Midbrain (tissue), 1 donor: ENCODE results near the gene PRSS38.

Source experiments
- DNase-seq: peaks from one replicate; lab custom pipeline; 2025; lab: John Stamatoyannopoulos, UW

The PRSS38 gene

DNA sequence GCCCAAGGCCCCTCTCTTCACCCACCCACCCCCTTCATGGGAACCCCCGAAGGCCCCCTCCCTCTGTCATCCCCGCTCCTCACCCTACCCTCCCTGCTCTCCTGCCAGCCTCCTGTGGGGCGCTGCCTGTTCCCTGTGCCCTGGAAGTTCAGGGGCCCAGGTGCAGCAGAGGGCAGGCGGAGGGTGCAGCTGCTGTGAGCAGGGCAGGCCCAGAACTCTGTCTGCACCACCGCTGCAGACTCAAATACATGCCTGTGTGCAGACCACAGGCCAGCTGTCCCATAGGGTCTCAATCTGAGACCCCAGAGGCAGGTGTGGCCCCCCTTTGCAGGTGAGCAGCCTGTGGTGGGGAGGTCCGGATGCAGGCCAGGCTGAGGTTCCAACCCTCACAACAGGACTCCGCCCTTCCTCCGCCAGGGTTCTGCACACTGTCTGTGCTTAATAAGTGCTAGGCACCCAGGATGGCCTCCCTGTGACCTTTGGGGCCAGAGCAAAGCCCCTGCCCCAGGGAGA lies 69.7 kb downstream of the PRSS38 start:
- DNase-seq = no peak

DNA sequence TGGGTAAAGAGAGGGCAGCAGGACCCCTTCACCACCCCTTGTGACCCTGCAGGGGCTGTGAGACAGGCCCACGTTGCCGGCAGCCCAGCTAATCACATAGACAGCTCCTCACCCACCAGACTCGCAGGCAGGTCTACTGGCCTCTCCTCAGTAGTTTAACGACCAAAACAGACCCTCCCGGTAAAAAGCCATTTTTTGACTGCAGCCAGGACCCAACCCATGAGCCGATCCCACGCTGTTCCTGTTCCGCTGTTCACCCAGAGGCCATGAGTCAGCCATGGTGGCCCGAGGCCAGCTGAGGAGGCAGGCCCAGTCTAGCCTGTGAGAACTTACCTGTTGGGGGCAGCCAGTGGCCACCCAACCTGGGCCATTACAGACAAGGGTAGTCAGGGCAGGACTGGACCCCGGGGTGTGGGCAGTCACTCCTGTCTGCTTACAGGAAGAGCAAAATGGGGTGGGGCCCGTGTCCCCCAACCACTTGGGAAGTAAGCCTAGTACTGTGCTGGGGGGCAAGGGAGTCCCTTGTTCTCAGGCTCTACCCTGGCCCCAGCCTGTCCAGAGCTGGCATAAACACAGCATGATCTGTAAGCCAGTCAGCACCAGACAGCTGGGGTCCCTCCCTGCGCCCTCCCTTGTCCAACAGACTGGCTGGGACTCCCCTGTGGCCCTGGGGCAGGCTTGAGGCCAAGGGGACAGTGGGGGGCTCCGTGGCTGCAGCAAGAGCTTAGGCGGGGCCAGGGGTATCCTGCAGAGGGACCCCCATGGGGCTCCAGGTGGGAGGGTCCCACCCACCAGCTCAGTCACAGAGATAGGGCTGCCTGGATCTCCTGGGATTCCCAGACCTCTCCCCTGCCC lies 70.4 kb downstream of the PRSS38 start:
- DNase-seq = no peak

DNA sequence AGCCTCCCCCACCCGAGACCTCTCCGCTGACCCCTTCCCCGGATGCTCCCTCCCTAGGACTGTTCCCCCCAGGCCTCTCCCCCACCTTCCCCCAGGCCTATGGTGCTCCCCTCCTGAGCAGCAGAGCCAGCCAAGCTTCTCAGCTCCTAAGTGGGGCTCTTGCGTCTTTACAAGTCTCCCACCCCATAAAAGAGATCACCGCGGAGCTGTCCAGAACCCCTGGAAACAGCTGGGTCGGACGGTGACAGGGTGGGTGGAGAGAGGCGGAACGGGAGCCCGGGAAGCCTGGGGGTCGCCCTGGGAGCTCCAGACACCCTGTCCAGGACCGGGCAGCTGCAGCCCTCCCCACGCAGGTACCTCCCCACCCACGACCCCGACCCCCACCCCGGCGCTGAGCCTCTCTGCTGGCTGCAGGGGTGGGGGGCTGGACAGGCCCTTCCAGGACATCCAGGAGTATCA lies 71.1 kb downstream of the PRSS38 start:
- DNase-seq = no peak

DNA sequence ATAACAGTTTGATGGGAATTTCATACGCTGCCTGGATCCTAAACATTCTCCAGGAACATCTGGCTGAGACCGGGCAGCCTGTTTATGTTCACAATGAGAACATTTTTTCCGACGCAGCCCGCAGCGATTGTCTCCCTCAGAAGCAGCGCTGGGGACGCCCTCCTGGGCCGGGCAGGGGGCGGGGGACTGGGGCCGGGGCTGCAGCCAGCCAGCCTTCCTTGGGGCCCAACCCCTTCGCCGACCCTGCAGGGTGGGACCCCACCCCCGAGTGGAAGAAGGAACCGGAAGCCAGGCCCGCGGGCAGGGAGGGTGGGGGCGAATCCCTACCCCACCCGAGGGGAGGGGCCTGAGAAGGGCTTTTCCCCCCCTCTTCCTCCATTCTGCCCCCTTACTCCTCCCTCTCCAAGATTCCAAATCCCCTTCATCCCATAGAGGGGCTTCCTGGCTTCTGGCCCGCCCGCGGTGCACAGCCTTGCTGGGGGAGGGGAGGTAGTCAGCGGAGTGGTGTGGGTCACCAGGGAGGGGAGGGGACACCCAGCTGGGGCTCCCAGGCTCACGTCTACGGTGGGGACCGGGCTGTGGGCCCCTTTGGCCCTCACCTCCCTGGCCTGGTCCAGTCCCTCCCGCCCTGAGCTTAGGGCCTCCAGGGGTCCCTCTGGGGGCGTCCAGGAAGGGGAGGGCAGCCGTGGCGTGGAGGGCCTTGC lies 71.7 kb downstream of the PRSS38 start:
- no peak for DNase-seq

DNA sequence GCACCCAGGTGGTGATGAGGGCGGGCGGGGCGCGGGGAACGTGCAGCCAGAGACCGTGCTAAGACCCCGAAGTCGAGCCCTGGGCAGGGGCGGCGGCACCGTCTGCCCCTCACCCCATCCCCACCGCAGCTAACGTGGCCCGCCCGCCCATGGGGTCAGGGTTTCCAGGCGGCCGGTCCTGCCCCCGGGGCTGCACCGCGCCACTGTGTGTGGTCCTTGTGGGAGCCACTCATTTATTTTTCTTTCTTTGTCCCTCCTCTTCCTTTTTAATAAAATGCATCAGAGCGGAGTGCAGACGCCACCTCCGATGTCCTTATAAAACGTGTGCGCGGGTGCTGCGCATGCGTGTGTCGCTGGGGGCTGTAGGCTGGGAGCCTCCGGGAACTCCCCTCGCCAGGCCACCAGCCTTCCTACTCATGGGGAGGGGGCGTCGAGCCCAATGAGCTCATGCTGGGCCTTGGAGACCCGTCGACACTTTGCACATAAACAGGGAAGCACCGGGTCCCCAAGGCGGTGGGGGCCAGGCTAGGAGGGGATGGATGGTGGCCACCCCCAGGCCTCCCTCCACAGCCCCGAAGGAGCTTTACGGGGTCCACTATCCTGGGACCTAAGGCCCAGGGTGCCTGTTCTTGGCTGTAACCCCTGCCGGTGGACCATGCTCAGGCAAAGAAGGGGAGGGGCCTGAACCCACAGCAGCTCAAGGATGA lies 72.4 kb downstream of the PRSS38 start:
- DNase-seq = no peak

DNA sequence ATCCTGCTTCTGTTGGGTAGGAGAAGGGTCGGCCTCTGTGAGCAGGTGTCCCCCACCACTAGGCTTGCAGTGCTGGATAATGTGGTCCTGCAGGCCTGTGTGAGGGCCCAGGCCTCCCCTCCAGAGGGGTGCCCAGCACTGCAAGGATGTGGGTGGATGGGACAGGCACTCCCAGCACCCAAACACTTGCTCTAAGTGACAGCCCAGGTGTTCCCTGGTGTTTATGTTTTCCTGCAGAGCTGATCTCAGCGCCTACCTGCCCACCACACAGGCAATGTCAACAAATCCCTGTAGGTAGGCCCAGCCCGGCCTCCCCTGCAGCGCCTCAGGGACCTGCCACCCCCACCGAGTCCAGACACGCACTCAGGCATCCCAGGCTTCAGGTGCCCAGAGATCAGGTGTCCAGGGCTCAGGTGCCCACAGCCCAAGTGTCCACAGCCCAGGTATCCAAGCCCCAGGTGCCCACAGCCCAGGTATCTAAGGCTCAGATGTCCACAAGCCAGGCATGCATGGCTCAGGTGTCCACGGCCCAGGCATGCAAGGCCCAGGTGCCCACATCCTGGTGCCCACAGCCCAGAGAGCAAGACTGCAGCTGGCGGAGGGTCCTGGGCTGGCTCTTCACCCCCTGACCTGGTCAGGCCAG lies 73.0 kb downstream of the PRSS38 start:
- DNase-seq = no peak

DNA sequence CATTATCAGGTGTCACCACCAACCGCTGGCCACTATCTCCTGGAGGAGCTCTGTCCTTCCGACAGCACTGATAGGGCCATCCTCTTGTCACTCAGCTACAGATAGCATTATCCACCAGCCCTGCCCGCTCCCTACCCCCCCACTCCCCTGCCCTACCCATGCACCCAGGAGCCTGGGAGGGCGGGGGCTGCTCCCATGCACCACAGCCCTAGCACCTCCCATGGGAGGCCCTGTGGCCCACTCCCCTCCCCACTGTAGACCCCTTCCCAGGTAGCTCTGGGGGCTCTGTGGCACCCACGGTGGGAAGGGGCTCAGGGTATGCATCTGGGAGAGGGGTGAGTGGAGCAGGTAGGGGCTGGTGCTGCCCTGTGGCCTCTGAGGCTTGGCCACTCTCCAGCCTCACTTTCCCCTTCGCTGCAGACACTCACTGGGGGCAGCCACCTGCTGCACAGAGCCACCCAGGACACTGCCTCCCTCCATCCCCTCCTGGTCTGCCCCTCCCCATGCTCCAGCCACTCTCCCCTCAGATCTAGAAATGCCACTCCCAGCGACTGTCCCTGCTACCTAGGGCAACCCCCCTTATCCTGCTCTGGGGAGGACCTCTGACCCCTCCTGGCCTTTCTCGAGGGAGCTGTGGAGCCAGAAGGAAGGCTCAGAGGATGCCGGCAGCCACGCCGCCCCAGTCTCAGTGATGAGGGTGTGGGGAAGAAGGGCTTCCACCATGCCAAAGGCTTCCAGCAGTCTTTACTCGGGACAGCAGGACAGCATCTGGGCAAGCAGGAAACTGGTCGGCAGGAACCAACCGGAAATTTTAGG lies 73.8 kb downstream of the PRSS38 start:
- no peak for DNase-seq

DNA sequence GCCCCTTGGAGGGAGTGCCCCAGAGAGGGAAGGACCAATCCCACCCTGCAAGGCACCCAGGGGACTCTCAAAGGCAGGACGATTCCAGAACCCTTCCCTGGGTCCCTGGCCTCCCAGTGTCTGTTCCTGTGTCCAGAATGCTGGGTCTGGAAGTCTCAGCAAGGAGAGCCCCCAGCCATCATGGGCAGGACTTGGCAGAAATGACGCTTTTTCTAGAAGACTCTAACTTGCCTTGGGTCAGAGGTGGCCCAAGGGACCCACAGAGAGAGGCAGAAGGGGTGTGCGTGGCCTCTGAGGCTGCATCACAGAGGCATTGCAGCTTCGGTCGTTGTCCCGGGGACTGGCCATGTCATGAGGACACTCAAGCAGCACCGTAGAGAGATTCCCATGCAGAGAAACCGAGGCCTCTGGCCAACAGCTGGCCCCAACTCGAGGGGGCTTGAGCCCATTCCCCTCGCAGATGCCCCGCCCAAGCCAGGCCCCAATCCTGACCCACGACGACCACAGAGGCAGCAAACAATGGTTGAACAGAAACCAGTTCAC lies 74.5 kb downstream of the PRSS38 start:
- DNase-seq = no peak

DNA sequence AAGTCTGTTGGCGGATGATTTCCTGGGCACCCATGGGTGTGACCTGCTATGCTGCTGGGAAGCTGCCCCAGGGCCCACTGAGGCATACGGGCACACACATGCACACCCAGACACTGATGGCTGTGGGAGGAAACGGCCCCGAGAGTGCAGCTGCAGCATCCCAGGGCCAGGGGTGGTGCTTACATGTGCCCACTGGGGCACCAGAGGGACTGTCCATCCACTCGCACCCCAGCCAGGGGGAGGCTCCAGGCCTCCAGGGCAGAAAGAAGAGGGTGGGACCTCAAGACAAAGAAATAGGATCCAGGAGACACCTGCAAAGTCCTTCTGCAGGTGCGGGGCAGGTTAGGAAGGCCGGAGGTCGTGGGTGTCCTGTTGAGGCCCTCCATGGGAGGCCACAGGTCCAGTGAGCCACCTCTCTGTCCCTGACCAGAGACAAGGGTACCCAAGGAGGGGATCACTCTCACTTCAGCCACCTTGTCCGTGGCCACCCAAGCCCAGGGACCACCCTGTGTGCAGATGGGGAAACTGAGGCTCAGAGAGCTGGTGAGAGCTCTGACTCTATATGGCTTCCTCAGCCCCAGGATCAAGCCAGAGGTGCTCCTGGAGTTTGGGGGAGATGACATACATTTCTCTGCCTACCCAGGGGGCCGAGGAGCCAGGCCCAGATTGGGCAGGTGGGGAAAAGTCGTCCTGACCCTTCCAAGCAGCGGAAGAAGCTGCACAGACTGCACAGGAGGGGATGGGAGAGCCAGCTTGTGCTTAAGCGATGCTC lies 75.2 kb downstream of the PRSS38 start:
- DNase-seq = no peak

DNA sequence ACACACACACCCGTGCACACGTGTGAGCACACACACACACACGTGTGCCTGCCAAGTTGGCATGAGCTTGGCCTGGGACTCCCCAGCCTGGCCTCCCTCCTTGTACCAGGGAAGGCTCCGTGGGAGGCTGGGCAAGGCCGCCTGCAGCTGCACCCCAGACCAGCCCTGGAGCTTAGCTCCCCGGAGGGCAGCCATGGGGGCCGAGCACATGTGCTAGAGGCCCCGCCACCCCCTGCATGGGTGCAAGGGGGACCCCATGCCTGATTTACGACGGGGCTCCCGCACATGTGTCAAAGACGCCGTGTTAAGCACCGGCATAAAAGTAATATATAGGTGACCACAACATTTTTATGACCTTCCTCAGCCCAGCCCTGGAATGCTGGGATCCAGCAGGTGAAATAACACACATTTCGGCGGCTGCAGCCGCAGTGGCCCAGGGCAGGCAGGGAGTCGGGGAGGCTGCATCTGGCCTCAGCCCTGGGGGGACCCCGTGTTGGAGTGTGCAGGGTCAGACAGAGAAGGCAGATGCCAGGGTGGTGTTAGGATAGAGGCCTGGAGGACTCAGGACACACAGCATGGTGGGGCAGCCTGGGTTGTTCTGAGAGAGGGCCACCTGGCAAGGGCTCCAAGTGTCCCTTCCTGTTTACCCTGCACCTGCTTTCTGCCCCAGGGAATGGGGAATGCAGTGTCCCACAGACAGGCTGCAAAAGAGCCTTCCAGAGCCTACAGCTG lies 75.9 kb downstream of the PRSS38 start:
- no peak for DNase-seq

DNA sequence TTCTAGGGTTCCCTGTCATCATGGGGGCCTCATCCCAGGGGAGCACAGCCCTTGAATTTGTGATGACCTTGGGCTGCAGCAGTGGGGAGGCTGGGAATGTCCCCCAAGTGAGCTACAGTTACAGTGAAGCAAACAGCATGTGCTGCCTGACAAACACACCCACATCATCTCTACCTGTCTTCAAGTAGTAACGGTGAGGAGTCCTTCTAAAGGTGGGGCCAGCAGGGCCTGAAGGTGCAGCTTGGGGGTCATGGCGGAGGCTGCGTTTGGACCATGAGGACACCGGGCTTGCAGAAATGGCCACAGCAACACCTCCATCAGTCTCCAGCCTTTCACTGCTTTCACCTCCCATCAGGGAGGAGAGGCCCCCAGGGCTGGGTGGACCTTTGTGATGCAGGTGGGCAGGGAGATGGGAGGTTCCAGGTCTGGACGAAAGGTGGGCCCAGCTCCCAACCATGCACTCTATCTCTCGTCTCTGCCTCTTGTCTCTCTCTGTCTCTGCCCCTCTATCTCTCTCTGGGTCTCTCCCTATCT lies 76.5 kb downstream of the PRSS38 start:
- no peak for DNase-seq

DNA sequence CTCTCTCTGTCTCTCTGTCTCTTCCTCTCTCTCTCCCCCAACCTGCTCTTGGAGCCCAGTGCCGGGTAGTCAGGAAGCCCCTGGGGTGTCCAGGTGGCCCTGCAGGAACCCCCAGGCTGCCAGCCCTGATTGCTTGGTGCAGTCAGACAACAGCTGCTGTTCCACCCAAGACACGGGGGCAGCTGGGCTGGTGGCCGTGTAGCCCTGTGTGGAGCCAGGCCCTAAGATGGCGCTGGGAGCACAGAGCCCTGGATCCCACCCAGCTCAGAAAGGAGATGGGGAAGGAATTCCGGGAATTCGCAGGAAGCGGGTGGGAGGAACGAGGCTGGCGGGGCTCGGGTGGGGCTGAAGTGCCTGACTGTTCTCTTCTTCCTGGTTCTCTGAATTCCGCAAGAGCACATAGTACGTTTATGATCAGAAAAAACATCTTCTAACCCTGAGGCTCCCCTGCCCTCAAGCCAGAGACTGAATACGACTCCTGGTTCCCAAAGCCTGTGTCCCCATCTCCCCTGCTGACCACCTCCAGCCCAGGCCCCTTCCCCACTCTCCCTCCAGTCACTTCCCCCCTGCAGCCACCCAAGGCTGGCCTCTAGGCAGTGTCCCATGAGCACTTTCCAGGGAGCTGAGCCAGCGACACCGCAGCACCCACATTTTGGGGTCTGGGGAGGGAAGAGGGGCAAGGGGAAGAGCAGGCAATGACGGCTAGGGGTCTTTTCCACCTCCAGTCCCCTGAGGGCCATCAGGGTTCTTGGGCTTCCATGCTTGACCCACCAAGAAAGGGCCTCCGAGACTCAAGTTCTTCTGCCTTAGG lies 77.2 kb downstream of the PRSS38 start:
- DNase-seq = no peak

DNA sequence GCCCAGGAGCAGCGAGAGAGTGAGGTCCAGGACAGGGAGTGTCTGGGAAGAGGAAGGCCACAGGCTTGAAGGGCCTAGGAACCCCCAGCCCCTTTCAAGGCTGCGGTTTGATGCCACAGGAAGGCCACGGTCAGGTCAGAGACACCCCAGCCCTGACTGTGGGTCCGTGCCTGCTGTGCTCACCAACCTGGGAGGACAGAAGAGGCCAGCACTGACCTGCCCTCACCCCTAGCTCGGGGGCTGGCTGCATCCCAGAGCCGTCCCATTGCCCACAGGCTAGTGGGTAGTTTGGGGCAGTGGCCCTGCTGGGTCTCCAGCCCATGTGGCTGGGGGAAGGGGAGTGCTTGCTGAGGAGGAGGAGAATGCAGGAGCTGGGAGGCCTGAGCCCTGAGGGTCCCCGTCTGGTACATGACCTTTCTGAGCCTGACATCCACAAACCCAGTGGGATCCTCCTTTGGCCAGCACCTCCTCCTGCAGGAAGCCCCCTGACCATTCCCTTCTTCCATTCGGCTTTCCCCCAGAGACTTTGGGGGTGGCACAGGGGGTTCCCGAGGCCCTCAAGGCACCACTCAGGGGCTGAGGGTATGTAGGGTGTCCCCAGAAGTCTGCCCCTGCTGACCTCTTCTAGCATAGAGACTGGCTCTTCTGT lies 77.9 kb downstream of the PRSS38 start:
- no peak for DNase-seq

DNA sequence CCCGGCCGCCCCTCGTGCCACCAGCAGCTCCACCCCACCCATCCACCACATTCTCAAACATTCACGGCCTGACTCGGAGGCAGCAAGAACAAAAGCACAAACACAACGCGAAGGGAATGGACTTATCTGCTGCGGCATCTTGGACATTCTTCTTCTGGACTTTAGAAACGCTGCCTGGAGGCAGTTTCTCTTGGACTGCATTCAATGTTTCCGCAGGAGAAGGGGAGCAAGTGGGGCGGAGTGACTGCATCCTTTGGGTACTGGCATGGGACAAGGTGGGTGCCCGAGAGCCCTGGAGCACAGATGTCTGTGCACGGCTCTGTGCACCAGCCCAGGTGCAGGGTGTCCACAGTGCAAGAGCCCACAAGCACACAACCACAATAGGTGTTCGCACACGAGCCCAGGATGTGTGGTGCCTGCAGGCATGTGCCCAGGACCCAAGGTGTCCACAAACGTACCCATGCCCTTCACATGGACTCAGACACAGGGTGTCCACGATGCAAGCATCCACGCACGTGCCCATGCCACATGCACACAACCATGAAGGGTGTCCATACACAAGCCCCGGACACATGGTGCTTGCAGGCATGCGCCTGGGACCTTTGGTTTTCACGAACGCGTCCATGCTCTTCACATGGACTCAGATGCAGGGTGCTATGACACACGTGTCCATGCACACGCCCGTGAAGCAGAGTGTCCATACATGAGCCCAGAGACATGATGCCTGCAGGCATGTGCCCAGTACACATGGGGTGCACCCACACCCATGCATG lies 78.7 kb downstream of the PRSS38 start:
- no peak for DNase-seq

DNA sequence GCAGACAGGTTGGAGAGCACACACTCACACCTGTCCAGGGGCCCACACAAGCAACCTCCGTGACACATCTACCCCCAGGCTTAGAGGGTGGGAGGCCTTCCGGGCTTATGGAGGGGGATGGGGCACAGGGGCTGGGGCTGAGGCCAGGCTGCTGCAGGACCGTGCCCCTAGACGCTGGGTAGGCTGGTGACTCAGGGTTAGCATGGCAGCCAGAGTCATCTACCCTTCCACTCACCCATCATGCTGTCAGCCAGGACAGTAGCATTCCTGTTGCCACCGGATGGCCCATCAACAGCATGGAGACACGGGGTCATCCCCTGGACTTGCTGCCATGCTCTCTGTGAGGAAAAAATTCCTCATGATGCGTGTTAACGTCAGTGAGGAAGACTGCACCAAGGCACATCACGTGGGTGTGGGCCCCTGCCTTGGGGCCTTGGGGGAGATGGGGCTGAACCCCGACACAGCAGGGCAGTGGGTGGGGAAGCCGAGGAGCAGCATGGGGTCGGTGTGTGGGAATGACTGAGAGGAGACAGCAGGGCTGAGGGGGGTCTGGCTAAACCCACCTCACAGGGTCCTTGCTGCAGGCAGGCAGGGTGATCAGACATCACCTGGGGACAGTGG lies 79.5 kb downstream of the PRSS38 start:
- DNase-seq = no peak
